IMR-90 (cell line): ENCODE data around the gene NANS. TPM values are rescaled to one million over a fixed set of nuclear protein-coding genes. Genes with fewer than 3 reads are reported as not detected.

Experiments
- ATAC-seq: fragments of 200-7000 bp; cut with Tn5 transposase; 2 replicates; pipeline ENCODE4 v1.9.1; 2020; ENCODE audit warnings: low read depth, mild to moderate bottlenecking, moderate library complexity
- BruUV-seq: library from RNA; stranded (reverse); fragments of 400-500 nt; replicated peaks from 2 replicates; lab custom pipeline; 2021; lab: Mats Ljungman, UMichigan
- CTCF ChIA-PET: fragments of 300-600 bp; formaldehyde crosslinking; extraction: SDS; loops from one replicate; lab custom pipeline; 2021; ENCODE audit warnings: antibody characterized with exemption; lab: Yijun Ruan, JAX
- POLR2A ChIA-PET: fragments of 300-600 bp; sonication (Branson Sonifier 250); formaldehyde crosslinking; loops from one replicate; lab custom pipeline; 2022; ENCODE audit warnings: antibody characterized with exemption; ENCODE audit not compliant: unreplicated experiment; lab: Charles Lee
- DNase-seq: peaks from one replicate; pipeline ENCODE4 v3.0.0; 2013
- H2AFZ ChIP-seq: replicated peaks from 2 replicates; pipeline ENCODE3; 2013; ENCODE audit warnings: low read length, mild to moderate bottlenecking; ENCODE audit not compliant: poor library complexity
- H2AK5ac ChIP-seq: 2 replicates; pipeline ENCODE4 v1.6.1; 2013; ENCODE audit warnings: low read depth, low read length, inconsistent platforms
- H2AK9ac ChIP-seq: replicated peaks from 2 replicates; pipeline ENCODE3; 2013; ENCODE audit warnings: mild to moderate bottlenecking, low read depth, low read length, moderate library complexity; ENCODE audit not compliant: poor library complexity
- H2BK120ac ChIP-seq: 2 replicates; pipeline ENCODE4 v1.6.1; 2013; ENCODE audit warnings: low read depth, low read length, inconsistent platforms
- H2BK15ac ChIP-seq: 3 replicates; pipeline ENCODE4 v1.6.1; 2013; ENCODE audit warnings: low read depth, low read length, inconsistent platforms
- H2BK20ac ChIP-seq: 2 replicates; pipeline ENCODE4 v1.6.1; 2013; ENCODE audit warnings: low read depth, mild to moderate bottlenecking, inconsistent platforms, low read length, moderate library complexity
- H2BK5ac ChIP-seq: 2 replicates; pipeline ENCODE4 v1.6.1; 2013; ENCODE audit warnings: mild to moderate bottlenecking, low read depth, low read length, inconsistent platforms; ENCODE audit not compliant: poor library complexity, severe bottlenecking
- H3K14ac ChIP-seq: replicated peaks from 2 replicates; pipeline ENCODE4 v1.6.1; 2013; ENCODE audit warnings: low read depth, low read length, inconsistent platforms
- H3K18ac ChIP-seq: 2 replicates; pipeline ENCODE4 v1.6.1; 2013; ENCODE audit warnings: low read depth, low read length, control low read depth
- H3K23ac ChIP-seq: 2 replicates; pipeline ENCODE4 v1.6.1; 2013; ENCODE audit warnings: low read depth, low read length, inconsistent platforms
- H3K27ac ChIP-seq: 2 replicates; pipeline ENCODE4 v1.5.1; 2013; ENCODE audit warnings: mild to moderate bottlenecking, control low read depth, low read length; ENCODE audit not compliant: insufficient read depth
- H3K27me3 ChIP-seq: 2 replicates; pipeline ENCODE4 v1.6.1; 2013; ENCODE audit warnings: low read length; ENCODE audit not compliant: control insufficient read depth, insufficient read depth
- H3K36me3 ChIP-seq: 2 replicates; pipeline ENCODE4 v1.6.1; 2013; ENCODE audit warnings: low read length, mixed read lengths; ENCODE audit not compliant: control insufficient read depth, insufficient read depth
- H3K4ac ChIP-seq: 2 replicates; pipeline ENCODE4 v1.6.1; 2013; ENCODE audit warnings: low read depth, low read length, inconsistent platforms
- H3K4me1 ChIP-seq: 2 replicates; pipeline ENCODE4 v1.6.1; 2013; ENCODE audit warnings: low read length, mixed read lengths; ENCODE audit not compliant: control insufficient read depth, insufficient read depth
- H3K4me2 ChIP-seq: 2 replicates; pipeline ENCODE4 v1.6.1; 2013; ENCODE audit warnings: low read depth, mild to moderate bottlenecking, control low read depth, low read length, moderate library complexity
- H3K4me3 ChIP-seq: 2 replicates; pipeline ENCODE4 v1.5.1; 2013; ENCODE audit warnings: low read depth, mild to moderate bottlenecking, control low read depth, low read length, moderate library complexity; ENCODE audit not compliant: insufficient read depth
- H3K56ac ChIP-seq: 2 replicates; pipeline ENCODE4 v1.6.1; 2013; ENCODE audit warnings: low read length, inconsistent platforms; ENCODE audit not compliant: insufficient read depth; ENCODE audit errors: extremely low read depth
- H3K79me1 ChIP-seq, 2 experiments: 2 replicates each; pipeline ENCODE4 v1.6.1; 2013; ENCODE audit warnings: low read length in 2 of 2, inconsistent platforms in 1 of 2, low read depth in 1 of 2
- H3K9ac ChIP-seq: 2 replicates; pipeline ENCODE4 v1.6.1; 2013; ENCODE audit warnings: low read depth, low read length, control low read depth
- H3K9me1 ChIP-seq: 2 replicates; pipeline ENCODE4 v1.6.1; 2013; ENCODE audit warnings: low read length, inconsistent platforms; ENCODE audit not compliant: insufficient read depth
- H3K9me3 ChIP-seq: 2 replicates; pipeline ENCODE4 v1.6.1; 2013; ENCODE audit warnings: low read length; ENCODE audit not compliant: control insufficient read depth, insufficient read depth
- H4K20me1 ChIP-seq: 2 replicates; pipeline ENCODE4 v1.6.1; 2013; ENCODE audit warnings: low read length, inconsistent platforms; ENCODE audit not compliant: insufficient read depth
- H4K5ac ChIP-seq: 2 replicates; pipeline ENCODE4 v1.6.1; 2013; ENCODE audit warnings: mild to moderate bottlenecking, low read depth, low read length, control low read depth
- H4K8ac ChIP-seq, 2 experiments: 2 replicates each; pipeline ENCODE4 v1.6.1; 2013; ENCODE audit warnings: low read depth in 2 of 2, low read length in 2 of 2, control low read depth in 1 of 2, inconsistent platforms in 1 of 2
- H4K91ac ChIP-seq: 2 replicates; pipeline ENCODE4 v1.6.1; 2013; ENCODE audit warnings: low read depth, low read length, inconsistent platforms; ENCODE audit not compliant: insufficient read depth
- BHLHE40 ChIP-seq: fragments of 150-350 bp; IDR thresholded peaks from 2 replicates; pipeline ENCODE4 v1.6.1; 2016; ENCODE audit warnings: mild to moderate bottlenecking, low read depth, low read length
- CEBPB ChIP-seq: IDR thresholded peaks from 2 replicates; pipeline ENCODE4 v1.6.1; 2012; ENCODE audit warnings: low read depth, low read length, improper control_type of control experiment
- CHD1 ChIP-seq: IDR thresholded peaks from 2 replicates; pipeline ENCODE4 v1.6.1; 2012; ENCODE audit warnings: low read depth, low read length, improper control_type of control experiment
- FOS ChIP-seq: fragments of 150-350 bp; IDR thresholded peaks from 2 replicates; pipeline ENCODE4 v1.6.1; 2016; ENCODE audit warnings: low read depth, low read length
- MAFK ChIP-seq: IDR thresholded peaks from 2 replicates; pipeline ENCODE4 v1.6.1; 2012; ENCODE audit warnings: low read depth, low read length, improper control_type of control experiment
- MAZ ChIP-seq: IDR thresholded peaks from 2 replicates; pipeline ENCODE4 v1.6.1; 2012; ENCODE audit warnings: low read depth, mild to moderate bottlenecking, low read length, improper control_type of control experiment, moderate library complexity, borderline replicate concordance
- MXI1 ChIP-seq: IDR thresholded peaks from 2 replicates; pipeline ENCODE4 v1.6.1; 2012; ENCODE audit warnings: low read depth, mild to moderate bottlenecking, low read length, moderate library complexity, borderline replicate concordance
- NFE2L2 ChIP-seq: fragments of 150-350 bp; IDR thresholded peaks from 2 replicates; pipeline ENCODE4 v1.6.1; 2016; ENCODE audit warnings: low read depth, mild to moderate bottlenecking, low read length
- RAD21 ChIP-seq: IDR thresholded peaks from 2 replicates; pipeline ENCODE4 v1.6.1; 2012; ENCODE audit warnings: low read length, improper control_type of control experiment
- RCOR1 ChIP-seq: IDR thresholded peaks from 2 replicates; pipeline ENCODE4 v1.6.1; 2012; ENCODE audit warnings: mild to moderate bottlenecking, low read length, improper control_type of control experiment; ENCODE audit not compliant: insufficient replicate concordance
- RFX5 ChIP-seq: IDR thresholded peaks from 2 replicates; pipeline ENCODE4 v1.8.0; 2012; ENCODE audit warnings: low read depth, mild to moderate bottlenecking, low read length, moderate library complexity
- SMC3 ChIP-seq: fragments of 150-350 bp; IDR thresholded peaks from 2 replicates; pipeline ENCODE4 v1.6.1; 2016; ENCODE audit warnings: low read depth, mild to moderate bottlenecking, antibody characterized with exemption, low read length, moderate library complexity
- WGBS, 2 experiments: methylation state at CpG; one replicate each; pipeline versions ENCODE4 v1.1.5 to v1.1.7; 2013; ENCODE audit warnings: missing lambda C conversion rate in 2 of 2; ENCODE audit not compliant: insufficient read length in 1 of 2; ENCODE audit errors: extremely low coverage in 2 of 2; 5-methylcytosine and 5-hydroxymethylcytosine counted together
- dilution Hi-C: fragments of 300-500 bp; cut with HindIII; formaldehyde crosslinking; loops from one replicate; pipeline ENCODE4 v1.14.3; 2018; ENCODE audit warnings: low sequenced_read_pairs; ENCODE audit not compliant: unreplicated experiment
- in situ Hi-C: fragments of 300-500 bp; cut with MboI; formaldehyde crosslinking; loops from 3 replicates; pipeline ENCODE4 v1.14.3; 2019; ENCODE audit warnings: low sequenced_read_pairs, inconsistent platforms, mixed read lengths
- intact Hi-C: fragments of 100-400 bp; cut with micrococcal nuclease; formaldehyde crosslinking; loops from 2 replicates; pipeline ENCODE4 v1.10.0; 2022
- polyA plus RNA-seq, 3 experiments: library from polyadenylated mRNA; depleted of rRNA; stranded (reverse); fragments of >200 nt; gene quantifications; 2 replicates each; pipeline ENCODE4 v1.2.3, GENCODE V29; 2012; ENCODE audit warnings: low replicate concordance in 1 of 3
- total RNA-seq: library from RNA; depleted of rRNA; stranded (reverse); fragments of >200 nt; gene quantifications from 2 replicates; pipeline ENCODE4 v1.2.3, GENCODE V29; 2012
- TF ChIP-seq, protein P1 (sequence below): conservative IDR thresholded peaks from 2 replicates; pipeline ENCODE4 v1.5.1; 2012; ENCODE audit warnings: mild to moderate bottlenecking, low read depth, low read length, improper control_type of control experiment
- TF ChIP-seq, protein P2 (sequence below): fragments of 150-350 bp; IDR thresholded peaks from 2 replicates; pipeline ENCODE4 v1.6.1; 2016; ENCODE audit warnings: low read depth, mild to moderate bottlenecking, low read length, moderate library complexity, borderline replicate concordance
- TF ChIP-seq, protein P3 (sequence below): fragments of 150-350 bp; IDR thresholded peaks from 2 replicates; pipeline ENCODE4 v1.6.1; 2017; ENCODE audit warnings: mild to moderate bottlenecking, antibody characterized with exemption, low read length, low read depth

The NANS gene
- total and polyA plus RNA-seq, 2 of the 4 experiments (the other 2 are of a cell fraction): 210 to 306 TPM

DNA sequence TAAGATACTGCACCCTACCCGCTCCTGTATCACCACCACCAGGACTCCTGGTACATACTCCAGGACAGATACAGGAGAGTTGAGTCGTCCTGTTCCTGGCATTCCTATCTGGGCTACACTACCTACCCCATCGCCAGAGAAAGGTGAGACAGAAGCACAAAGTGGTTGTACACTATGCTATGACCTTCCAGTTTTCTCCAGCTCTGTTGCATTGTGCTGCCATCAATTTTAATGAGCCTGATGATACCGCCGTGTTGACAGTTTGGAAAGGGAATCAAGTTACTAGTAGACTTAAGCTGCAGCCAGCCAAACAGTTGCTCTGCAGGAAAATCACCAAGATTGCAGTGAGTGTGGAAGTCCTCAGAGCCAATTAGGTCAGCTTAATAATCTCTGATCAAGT lies 38.2 kb upstream of the NANS start:
- Histone ChIP-seq H3K14ac (no peak overlapping the region), H3K9me3 (no peaks in the 10 kb centered on the region), H4K91ac (no peak overlapping the region), H2BK20ac (no peak overlapping the region), H2BK15ac (no peak overlapping the region), H3K9me1 (peaks cover 14% of the 10 kb centered on the region), H3K27ac (no peak overlapping the region), H3K4me1 (no peaks in the 10 kb centered on the region), H2BK5ac (no peak overlapping the region), H2AFZ (no peak overlapping the region), H3K9ac (no peak overlapping the region), H4K8ac (no peak overlapping the region), H3K36me3 (peaks cover 48% of the 10 kb centered on the region), H3K56ac (no peak overlapping the region), H4K5ac (no peak overlapping the region), H3K18ac (no peak overlapping the region), H3K23ac (no peak overlapping the region), H3K79me1 (peaks cover 7 to 14% of the 10 kb centered on the region in 2 experiments; a peak in 3 of 4 replicates), H3K4ac (no peak overlapping the region), H3K4me3 (no peak overlapping the region), H2AK9ac (no peak overlapping the region), H3K4me2 (no peak overlapping the region), H4K20me1 (no peaks in the 10 kb centered on the region), H3K27me3 (no peaks in the 10 kb centered on the region), H2AK5ac (no peak overlapping the region), H2BK120ac (no peak overlapping the region)
- DNase-seq: no peak
- dilution Hi-C loops (no loop called here), in situ Hi-C loops (no loop called here), intact Hi-C loops (no loop called here)
- no peak for ATAC-seq
- 67% methylated on average over 2 of the region's 5 CpGs; no CpG with 5 or more reads in 1 of the 2 experiments for WGBS, 2 experiments
- TF ChIP-seq FOS (no peak), MAFK (no peak), NFE2L2 (no peak), RCOR1 (no peak), RAD21 (no peak), MXI1 (no peak), MAZ (no peak), SMC3 (no peak), RFX5 (no peak), CHD1 (no peak), CEBPB (no peak), BHLHE40 (no peak)
- TF ChIP-seq, protein P1, sequence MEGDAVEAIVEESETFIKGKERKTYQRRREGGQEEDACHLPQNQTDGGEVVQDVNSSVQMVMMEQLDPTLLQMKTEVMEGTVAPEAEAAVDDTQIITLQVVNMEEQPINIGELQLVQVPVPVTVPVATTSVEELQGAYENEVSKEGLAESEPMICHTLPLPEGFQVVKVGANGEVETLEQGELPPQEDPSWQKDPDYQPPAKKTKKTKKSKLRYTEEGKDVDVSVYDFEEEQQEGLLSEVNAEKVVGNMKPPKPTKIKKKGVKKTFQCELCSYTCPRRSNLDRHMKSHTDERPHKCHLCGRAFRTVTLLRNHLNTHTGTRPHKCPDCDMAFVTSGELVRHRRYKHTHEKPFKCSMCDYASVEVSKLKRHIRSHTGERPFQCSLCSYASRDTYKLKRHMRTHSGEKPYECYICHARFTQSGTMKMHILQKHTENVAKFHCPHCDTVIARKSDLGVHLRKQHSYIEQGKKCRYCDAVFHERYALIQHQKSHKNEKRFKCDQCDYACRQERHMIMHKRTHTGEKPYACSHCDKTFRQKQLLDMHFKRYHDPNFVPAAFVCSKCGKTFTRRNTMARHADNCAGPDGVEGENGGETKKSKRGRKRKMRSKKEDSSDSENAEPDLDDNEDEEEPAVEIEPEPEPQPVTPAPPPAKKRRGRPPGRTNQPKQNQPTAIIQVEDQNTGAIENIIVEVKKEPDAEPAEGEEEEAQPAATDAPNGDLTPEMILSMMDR: no peak
- TF ChIP-seq, protein P2, sequence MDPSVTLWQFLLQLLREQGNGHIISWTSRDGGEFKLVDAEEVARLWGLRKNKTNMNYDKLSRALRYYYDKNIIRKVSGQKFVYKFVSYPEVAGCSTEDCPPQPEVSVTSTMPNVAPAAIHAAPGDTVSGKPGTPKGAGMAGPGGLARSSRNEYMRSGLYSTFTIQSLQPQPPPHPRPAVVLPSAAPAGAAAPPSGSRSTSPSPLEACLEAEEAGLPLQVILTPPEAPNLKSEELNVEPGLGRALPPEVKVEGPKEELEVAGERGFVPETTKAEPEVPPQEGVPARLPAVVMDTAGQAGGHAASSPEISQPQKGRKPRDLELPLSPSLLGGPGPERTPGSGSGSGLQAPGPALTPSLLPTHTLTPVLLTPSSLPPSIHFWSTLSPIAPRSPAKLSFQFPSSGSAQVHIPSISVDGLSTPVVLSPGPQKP: no peak
- TF ChIP-seq, protein P3, sequence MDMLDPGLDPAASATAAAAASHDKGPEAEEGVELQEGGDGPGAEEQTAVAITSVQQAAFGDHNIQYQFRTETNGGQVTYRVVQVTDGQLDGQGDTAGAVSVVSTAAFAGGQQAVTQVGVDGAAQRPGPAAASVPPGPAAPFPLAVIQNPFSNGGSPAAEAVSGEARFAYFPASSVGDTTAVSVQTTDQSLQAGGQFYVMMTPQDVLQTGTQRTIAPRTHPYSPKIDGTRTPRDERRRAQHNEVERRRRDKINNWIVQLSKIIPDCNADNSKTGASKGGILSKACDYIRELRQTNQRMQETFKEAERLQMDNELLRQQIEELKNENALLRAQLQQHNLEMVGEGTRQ: no peak
- BruUV-seq: no TSS peak
- ChIA-PET CTCF (no interaction called here), POLR2A (no interaction called here)
